Esophagus muscularis mucosa (tissue), 4 donors: ENCODE measurements around the gene PLCG2. TPM values are rescaled to one million over a fixed set of nuclear protein-coding genes. Genes with fewer than 3 reads are reported as not detected.

Experiments
- DNase-seq: peaks from one replicate; pipeline ENCODE4 v3.0.0-alpha.2; 2017; ENCODE audit errors: extremely low spot score
- H3K27ac ChIP-seq, 4 donors: fragments of 200-600 bp; sonication (generic); replicated peaks in 1 of 4; 1 replicate in 3 of 4; 2 replicates in 1 of 4; pipeline ENCODE4 v1.5.1; 2016 to 2019; ENCODE audit warnings: mild to moderate bottlenecking in 1 of 4
- H3K27me3 ChIP-seq, 4 donors: fragments of 200-600 bp; sonication (generic); one replicate each; pipeline versions ENCODE4 v1.5.1 to v1.6.0; 2016 to 2019
- H3K36me3 ChIP-seq, 4 donors: fragments of 200-600 bp; sonication (generic); one replicate each; pipeline ENCODE4 v1.5.1; 2016 to 2019
- H3K4me1 ChIP-seq, 4 donors: fragments of 200-600 bp; sonication (generic); one replicate each; pipeline ENCODE4 v1.5.1; 2016 to 2019
- H3K4me3 ChIP-seq, 4 donors: fragments of 200-600 bp; sonication (generic); 1 replicate in 2 of 4; 2 replicates in 2 of 4; pipeline ENCODE4 v1.5.1; 2016 to 2019; ENCODE audit warnings: mild to moderate bottlenecking in 4 of 4, moderate library complexity in 1 of 4
- H3K9me3 ChIP-seq, 4 donors: fragments of 200-600 bp; sonication (generic); 1 replicate in 3 of 4; 2 replicates in 1 of 4; pipeline ENCODE4 v1.5.1; 2016 to 2019
- CTCF ChIP-seq, 3 experiments: fragments of 200-600 bp in 2 of 3; fragments of 450-650 bp in 1 of 3; sonication (generic) in 2 of 3; IDR thresholded peaks; one replicate each; pipeline ENCODE4 v1.5.1; 2017 to 2019; ENCODE audit warnings: antibody characterized with exemption in 3 of 3, mild to moderate bottlenecking in 2 of 3, moderate library complexity in 1 of 3
- EP300 ChIP-seq: sonication (generic); formaldehyde crosslinking; IDR thresholded peaks from one replicate; pipeline ENCODE4 v1.6.1; 2017; ENCODE audit warnings: antibody characterized with exemption
- POLR2A ChIP-seq: fragments of 450-650 bp; IDR thresholded peaks from one replicate; pipeline ENCODE4 v1.6.1; 2017; ENCODE audit warnings: antibody characterized with exemption, moderate library complexity, mild to moderate bottlenecking, low read depth
- POLR2AphosphoS5 ChIP-seq, 2 donors: sonication (generic); formaldehyde crosslinking; IDR thresholded peaks; one replicate each; pipeline ENCODE4 v1.6.1; 2017; ENCODE audit warnings: antibody characterized with exemption in 2 of 2
- WGBS: methylation state at CpG from one replicate; pipeline ENCODE4 v1.1.5; 2018; 5-methylcytosine and 5-hydroxymethylcytosine counted together
- intact Hi-C: fragments of 100-400 bp; cut with DNase I; formaldehyde crosslinking; loops from one replicate; pipeline ENCODE4 v1.15.1; 2023
- total RNA-seq, 4 donors: library from RNA; depleted of rRNA; stranded (reverse); fragments of >200 nt; gene quantifications; one replicate each; pipeline versions ENCODE4 v1.1.0 to v1.2.1, GENCODE V29; 2016

The PLCG2 gene
- total RNA-seq, 4 donors from 2014 or later, result 7.1 to 11.3 (median 9.9) TPM

DNA sequence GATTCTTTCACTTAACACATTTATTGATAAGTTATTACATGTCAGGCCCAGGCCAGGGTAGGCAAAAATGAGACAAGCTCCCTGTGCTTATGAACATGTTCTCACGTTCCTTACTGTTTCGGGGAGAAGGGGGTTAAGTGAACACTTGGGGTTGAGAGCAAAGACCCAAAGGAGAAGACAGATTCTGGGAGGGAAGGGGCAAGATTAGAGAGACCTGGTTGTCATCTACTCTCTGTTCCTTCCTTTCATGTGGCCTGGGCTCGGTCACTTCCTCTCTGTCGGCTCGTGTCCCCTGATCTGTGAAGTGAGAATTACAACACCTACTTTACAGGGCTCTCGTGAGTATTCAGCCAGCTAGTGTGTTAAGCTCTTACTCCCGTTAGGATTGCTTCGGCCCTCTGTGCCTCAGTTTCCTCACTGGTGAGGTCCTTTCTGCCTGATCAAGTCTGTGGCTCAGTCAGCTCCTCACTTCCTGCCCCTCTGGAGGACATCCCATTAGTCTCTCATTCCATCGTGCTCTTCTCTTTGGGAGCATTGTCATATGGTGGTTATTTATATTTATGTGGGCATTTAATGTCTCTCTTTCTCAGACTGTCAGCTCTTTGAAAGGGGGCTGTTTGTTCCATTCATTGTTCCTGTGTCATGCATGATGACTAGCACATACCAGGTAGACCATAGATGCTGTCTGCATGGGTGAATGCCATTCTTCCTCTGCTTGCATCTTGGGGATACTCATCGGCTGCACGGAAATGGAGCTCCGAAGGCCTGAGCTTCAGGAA is 38.9 kb downstream of the PLCG2 start:
- DNase-seq, result no peak
- H3K4me3 ChIP-seq, result no peak overlapping the region
- peaks cover 0 to 10% (median 0%) of the 10 kb centered on the region in 4 donors for H3K9me3 ChIP-seq
- H3K27ac ChIP-seq, result no peak overlapping the region
- WGBS, result 56% methylated on average over 12 of the region's 12 CpGs
- TF ChIP-seq POLR2A, result no peak
- TF ChIP-seq CTCF (IDR thresholded peaks at IDR 0.05), result no peak
- no peak for TF ChIP-seq POLR2AphosphoS5 (IDR thresholded peaks at IDR 0.05)
- no peak for TF ChIP-seq EP300
- H3K36me3 ChIP-seq, result no peaks in the 10 kb centered on the region
- intact Hi-C loops, result no loop called here
- H3K27me3 ChIP-seq, result peaks cover 0 to 11% (median 0%) of the 10 kb centered on the region in 4 donors
- H3K4me1 ChIP-seq, result peaks cover 0 to 4% (median 1%) of the 10 kb centered on the region in 4 donors

DNA sequence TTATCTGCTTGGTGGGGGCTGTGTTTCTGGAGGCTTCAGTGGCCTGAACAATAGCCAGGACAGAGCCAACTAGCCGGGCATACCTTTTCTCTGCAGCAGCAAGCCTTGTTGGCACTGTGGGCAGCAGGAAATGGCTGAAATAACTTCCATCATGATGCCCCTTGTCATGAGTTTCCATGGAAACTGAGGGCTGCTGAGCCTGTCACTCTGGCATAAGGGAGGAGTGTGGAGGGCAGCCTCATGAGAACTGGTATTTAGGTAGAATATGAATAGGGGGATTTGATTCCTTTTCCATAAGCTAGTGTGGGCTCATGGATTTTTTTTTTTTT is 39.4 kb downstream of the PLCG2 start:
- Histone ChIP-seq H3K27ac (no peak overlapping the region), H3K36me3 (no peaks in the 10 kb centered on the region), H3K4me3 (no peak overlapping the region), H3K4me1 (peaks cover 0 to 7% (median 3%) of the 10 kb centered on the region in 4 donors), H3K27me3 (peaks cover 0 to 11% (median 0%) of the 10 kb centered on the region in 4 donors), H3K9me3 (peaks cover 0 to 5% (median 0%) of the 10 kb centered on the region in 4 donors)
- WGBS, result 71% methylated on average over 1 of the region's 1 CpG
- TF ChIP-seq POLR2AphosphoS5 (IDR thresholded peaks at IDR 0.05), result no peak
- TF ChIP-seq POLR2A, result no peak
- TF ChIP-seq CTCF (IDR thresholded peaks at IDR 0.05), result no peak
- TF ChIP-seq EP300, result no peak
- intact Hi-C loops, result no loop called here
- no peak for DNase-seq

- intact Hi-C loops, result no loop called here
- no peak for TF ChIP-seq POLR2AphosphoS5 (IDR thresholded peaks at IDR 0.05)
- TF ChIP-seq EP300, result no peak
- TF ChIP-seq CTCF (IDR thresholded peaks at IDR 0.05), result no peak
- TF ChIP-seq POLR2A, result no peak
These were observed 39.8 kb downstream of the PLCG2 start for GRCh38 chr16:81818905-81819304.

GRCh38 chr16:81821436-81822128 is 42.5 kb downstream of the PLCG2 start:
- no peak overlapping the region for H3K27ac ChIP-seq

More at GRCh38 chr16:81818905-81819304, 39.8 kb downstream of the PLCG2 start:
- no peak overlapping the region for H3K27ac ChIP-seq
- H3K27me3 ChIP-seq, result peaks cover 0 to 11% (median 0%) of the 10 kb centered on the region in 4 donors
- DNase-seq, result no peak
- peaks cover 0 to 7% (median 3%) of the 10 kb centered on the region in 4 donors for H3K4me1 ChIP-seq
- H3K9me3 ChIP-seq, result peaks cover 0 to 1% (median 0%) of the 10 kb centered on the region in 4 donors
- WGBS, result 94% methylated on average over 4 of the region's 4 CpGs
- H3K4me3 ChIP-seq, result no peak overlapping the region
- H3K36me3 ChIP-seq, result no peaks in the 10 kb centered on the region

More at GRCh38 chr16:81821436-81822128, 42.5 kb downstream of the PLCG2 start:
- Histone ChIP-seq H3K36me3 (no peaks in the 10 kb centered on the region), H3K27me3 (peaks cover 0 to 11% (median 0%) of the 10 kb centered on the region in 4 donors), H3K9me3 (no peaks in the 10 kb centered on the region), H3K4me3 (no peak overlapping the region), H3K4me1 (peaks cover 0 to 7% (median 3%) of the 10 kb centered on the region in 4 donors)
- intact Hi-C loops, result no loop called here
- no peak for TF ChIP-seq CTCF (IDR thresholded peaks at IDR 0.05)
- no peak for TF ChIP-seq POLR2AphosphoS5 (IDR thresholded peaks at IDR 0.05)
- TF ChIP-seq POLR2A, result no peak
- no peak for TF ChIP-seq EP300
- no peak for DNase-seq
- WGBS, result 75% methylated on average over 10 of the region's 10 CpGs
